IPS DF 6.9 (cell line): ENCODE measurements around the gene ARHGEF4.

ENCODE experiments used
- DNase-seq: peaks from one replicate; pipeline ENCODE4 v3.0.0-alpha.2; 2013; ENCODE audit warnings: low read depth, low spot score
- H3K27ac ChIP-seq: one replicate; pipeline ENCODE4 v1.5.1; 2013; ENCODE audit warnings: low read length, control low read depth
- H3K27me3 ChIP-seq: 2 replicates; pipeline ENCODE4 v1.6.1; 2013; ENCODE audit warnings: mild to moderate bottlenecking, low read length; ENCODE audit not compliant: control insufficient read depth, insufficient read depth
- H3K36me3 ChIP-seq: 2 replicates; pipeline ENCODE4 v1.6.1; 2013; ENCODE audit warnings: low read length; ENCODE audit not compliant: control insufficient read depth, insufficient read depth
- H3K4me1 ChIP-seq: 2 replicates; pipeline ENCODE4 v1.6.1; 2013; ENCODE audit warnings: low read length; ENCODE audit not compliant: control insufficient read depth, insufficient read depth
- H3K4me3 ChIP-seq: 2 replicates; pipeline ENCODE4 v1.5.1; 2013; ENCODE audit warnings: mild to moderate bottlenecking, low read length
- H3K9me3 ChIP-seq: 2 replicates; pipeline ENCODE4 v1.6.1; 2013; ENCODE audit warnings: low read length, inconsistent platforms; ENCODE audit not compliant: control insufficient read depth, insufficient read depth
- WGBS: extraction: QIAGEN DNeasy Blood & Tissue Kit; methylation state at CpG from one replicate; pipeline ENCODE4 v1.1.7; 2013; ENCODE audit warnings: mixed read lengths, missing lambda C conversion rate; ENCODE audit not compliant: insufficient read length, insufficient coverage; 5-methylcytosine and 5-hydroxymethylcytosine counted together

ARHGEF4 gene

GRCh38 chr2:131038258-131039100, 201.8 kb downstream of the ARHGEF4 start:
- no peaks in the 10 kb centered on the region for H3K36me3 ChIP-seq
- no CpG with 5 or more reads among the region's 17 CpGs for WGBS

GRCh38 chr2:131039101-131039440, 202.4 kb downstream of the ARHGEF4 start:
- Histone ChIP-seq H3K4me1 (peaks cover 4% of the 10 kb centered on the region; the same call in 1 of the 2 replicates), H3K9me3 (no peaks in the 10 kb centered on the region), H3K36me3 (no peaks in the 10 kb centered on the region), H3K27ac (no peak overlapping the region), H3K27me3 (peaks cover 4% of the 10 kb centered on the region; the same call in 1 of the 2 replicates), H3K4me3 (no peak overlapping the region)
- no CpG with 5 or more reads among the region's 9 CpGs for WGBS
- DNase-seq = no peak

More at GRCh38 chr2:131038258-131039100, 201.8 kb downstream of the ARHGEF4 start:
- H3K27ac ChIP-seq = no peak overlapping the region
- no peaks in the 10 kb centered on the region for H3K9me3 ChIP-seq
- peaks cover 9% of the 10 kb centered on the region; the same call in 1 of the 2 replicates for H3K27me3 ChIP-seq
- H3K4me1 ChIP-seq = peaks cover 4% of the 10 kb centered on the region; the same call in 1 of the 2 replicates
- DNase-seq = no peak
- H3K4me3 ChIP-seq = no peak overlapping the region

- WGBS = no CpG with 5 or more reads among the region's 23 CpGs
- no peak for DNase-seq
- Histone ChIP-seq H3K27ac (no peak overlapping the region), H3K36me3 (no peaks in the 10 kb centered on the region), H3K27me3 (no peaks in the 10 kb centered on the region; the same call in none of the 2 replicates), H3K9me3 (no peaks in the 10 kb centered on the region), H3K4me3 (no peak overlapping the region), H3K4me1 (peaks cover 4% of the 10 kb centered on the region; the same call in 1 of the 2 replicates)
These were observed 202.8 kb downstream of the ARHGEF4 start for GRCh38 chr2:131039535-131039907.

- Histone ChIP-seq H3K27me3 (no peaks in the 10 kb centered on the region; the same call in none of the 2 replicates), H3K27ac (no peak overlapping the region), H3K9me3 (no peaks in the 10 kb centered on the region), H3K4me3 (no peak overlapping the region), H3K36me3 (no peaks in the 10 kb centered on the region), H3K4me1 (peaks cover 4% of the 10 kb centered on the region; the same call in 1 of the 2 replicates)
- WGBS = no CpG with 5 or more reads among the region's 75 CpGs
- no peak for DNase-seq
These were observed 203.4 kb downstream of the ARHGEF4 start for GRCh38 chr2:131039908-131040660.

GRCh38 chr2:131040661-131041401, 204.1 kb downstream of the ARHGEF4 start:
- H3K36me3 ChIP-seq = no peaks in the 10 kb centered on the region
- no peaks in the 10 kb centered on the region for H3K9me3 ChIP-seq
- no CpG with 5 or more reads among the region's 23 CpGs for WGBS
- DNase-seq = no peak
- H3K27ac ChIP-seq = no peak overlapping the region
- H3K4me1 ChIP-seq = peaks cover 2% of the 10 kb centered on the region; the same call in 1 of the 2 replicates
- no peak overlapping the region for H3K4me3 ChIP-seq
- no peaks in the 10 kb centered on the region; the same call in 1 of the 2 replicates for H3K27me3 ChIP-seq

GRCh38 chr2:131041402-131042147, 204.9 kb downstream of the ARHGEF4 start:
- Histone ChIP-seq H3K4me1 (peaks cover 2% of the 10 kb centered on the region; the same call in 1 of the 2 replicates), H3K4me3 (no peak overlapping the region), H3K9me3 (no peaks in the 10 kb centered on the region), H3K36me3 (peaks cover under 1% of the 10 kb centered on the region; the same call in 1 of the 2 replicates), H3K27me3 (no peaks in the 10 kb centered on the region; the same call in 1 of the 2 replicates), H3K27ac (no peak overlapping the region)
- no peak for DNase-seq
- WGBS = no CpG with 5 or more reads among the region's 14 CpGs

- Histone ChIP-seq H3K4me3 (no peak overlapping the region), H3K4me1 (peaks cover 2% of the 10 kb centered on the region; the same call in 1 of the 2 replicates), H3K27ac (no peak overlapping the region), H3K27me3 (no peaks in the 10 kb centered on the region; the same call in 1 of the 2 replicates), H3K9me3 (no peaks in the 10 kb centered on the region), H3K36me3 (peaks cover 5% of the 10 kb centered on the region; the same call in 1 of the 2 replicates)
- WGBS = no CpG with 5 or more reads among the region's 7 CpGs
- DNase-seq = no peak
These were observed 205.5 kb downstream of the ARHGEF4 start for GRCh38 chr2:131042148-131042775.

GRCh38 chr2:131043199-131044074, 206.7 kb downstream of the ARHGEF4 start:
- Histone ChIP-seq H3K27me3 (no peaks in the 10 kb centered on the region; the same call in 1 of the 2 replicates), H3K27ac (no peak overlapping the region), H3K9me3 (no peaks in the 10 kb centered on the region), H3K4me1 (peaks cover 2% of the 10 kb centered on the region; the same call in 1 of the 2 replicates), H3K36me3 (peaks cover 5% of the 10 kb centered on the region; the same call in 1 of the 2 replicates), H3K4me3 (no peak overlapping the region)
- WGBS = no CpG with 5 or more reads among the region's 18 CpGs
- DNase-seq = no peak
